Motor neuron (in vitro differentiated cells): ENCODE measurements around the gene MYL6B. TPM values are rescaled to one million over a fixed set of nuclear protein-coding genes. Genes with fewer than 3 reads are reported as not detected.
"Not testable (repeated sequence)": the region's sequence is repeated elsewhere in the genome, so short reads cannot be mapped to it uniquely, and the experiment has no call there.

Source experiments
- ATAC-seq, 8 experiments: fragments of 200-7000 bp; cut with Tn5 transposase; replicated peaks in 6 of 8; 2 replicates each; pipeline ENCODE4 v1.8.0; 2021; ENCODE audit warnings: mild to moderate bottlenecking in 8 of 8, moderate library complexity in 8 of 8
- H3K27ac ChIP-seq, 2 donors: fragments of 250-450 bp; sonication (Bioruptor Pico); 2 replicates each; pipeline ENCODE4 v1.9.0; 2021; ENCODE audit warnings: antibody characterized with exemption in 2 of 2, mild to moderate bottlenecking in 2 of 2, moderate library complexity in 1 of 2
- H3K4me1 ChIP-seq, 2 donors: fragments of 250-450 bp; sonication (Bioruptor Pico); replicated peaks in 1 of 2; 2 replicates each; pipeline ENCODE4 v1.6.1; 2021; ENCODE audit warnings: antibody characterized with exemption in 2 of 2, mild to moderate bottlenecking in 2 of 2, moderate library complexity in 1 of 2
- H3K4me3 ChIP-seq, 5 donors: fragments of 250-450 bp; sonication (Bioruptor Pico); 2 replicates each; pipeline ENCODE4 v1.9.0; 2021; ENCODE audit warnings: antibody characterized with exemption in 5 of 5, mild to moderate bottlenecking in 5 of 5, moderate library complexity in 4 of 5
- WGBS, 10 experiments: fragments of 450-650 bp; shearing (Covaris generic); methylation state at CpG; one replicate each; pipeline ENCODE4 v1.0.0; 2022; 5-methylcytosine and 5-hydroxymethylcytosine counted together
- in situ Hi-C, 9 experiments: fragments of 400-800 bp; cut with MboI; loops; one replicate each; pipeline ENCODE4 v1.15.0; 2021; ENCODE audit warnings: low sequenced_read_pairs in 9 of 9, low pct_unique_long_range_greater_than_20kb in 2 of 9; ENCODE audit not compliant: unreplicated experiment in 9 of 9
- total RNA-seq, 8 experiments: library from RNA; unstranded; fragments of 300-600 nt; gene quantifications; 2 replicates each; pipeline versions ENCODE4 v1.2.3 to v1.2.4, GENCODE V29; 2022

MYL6B gene
- total RNA-seq, 8 experiments from 2014 or later, result 61.3 to 217 (median 142) TPM

DNA sequence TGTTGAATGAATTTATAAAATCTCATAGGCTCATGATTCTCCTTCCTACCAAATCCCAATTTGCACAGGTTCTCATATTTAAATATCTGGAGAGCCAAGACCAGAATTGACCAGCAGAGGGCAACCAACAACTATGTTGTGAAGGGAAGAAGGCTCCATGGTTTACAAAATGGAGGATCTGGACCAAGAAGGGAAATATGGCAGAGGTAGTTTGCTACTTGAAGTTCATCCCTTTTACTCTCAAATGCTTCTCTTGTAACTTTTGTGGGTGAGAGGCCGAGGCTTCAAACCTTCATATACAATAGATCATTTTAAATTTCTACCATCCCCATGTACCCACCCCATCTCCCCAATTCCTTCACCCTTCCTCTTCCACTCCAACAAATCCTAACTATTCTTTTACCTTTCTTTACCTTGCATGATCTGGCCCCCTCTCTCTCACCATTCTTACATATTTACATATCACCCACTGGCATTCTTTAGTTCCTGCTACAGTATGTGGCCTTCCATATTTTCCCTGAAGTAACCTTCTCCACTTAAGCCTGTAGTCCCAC is 40.7 kb downstream of the MYL6B start:
- H3K4me3 ChIP-seq, result no peak overlapping the region
- ATAC-seq, result peak in 2 of 8 experiments; percentile 1 to 3
- WGBS, 10 experiments, result 0 to 67% (median 0%) methylated on average over 1 of the region's 1 CpG; no CpG with 5 or more reads in 4 of the 10 experiments
- no peak overlapping the region for H3K27ac ChIP-seq
- H3K4me1 ChIP-seq, result peaks cover 0 to under 1% of the 10 kb centered on the region in 2 donors
- in situ Hi-C loops, result no loop called here

DNA sequence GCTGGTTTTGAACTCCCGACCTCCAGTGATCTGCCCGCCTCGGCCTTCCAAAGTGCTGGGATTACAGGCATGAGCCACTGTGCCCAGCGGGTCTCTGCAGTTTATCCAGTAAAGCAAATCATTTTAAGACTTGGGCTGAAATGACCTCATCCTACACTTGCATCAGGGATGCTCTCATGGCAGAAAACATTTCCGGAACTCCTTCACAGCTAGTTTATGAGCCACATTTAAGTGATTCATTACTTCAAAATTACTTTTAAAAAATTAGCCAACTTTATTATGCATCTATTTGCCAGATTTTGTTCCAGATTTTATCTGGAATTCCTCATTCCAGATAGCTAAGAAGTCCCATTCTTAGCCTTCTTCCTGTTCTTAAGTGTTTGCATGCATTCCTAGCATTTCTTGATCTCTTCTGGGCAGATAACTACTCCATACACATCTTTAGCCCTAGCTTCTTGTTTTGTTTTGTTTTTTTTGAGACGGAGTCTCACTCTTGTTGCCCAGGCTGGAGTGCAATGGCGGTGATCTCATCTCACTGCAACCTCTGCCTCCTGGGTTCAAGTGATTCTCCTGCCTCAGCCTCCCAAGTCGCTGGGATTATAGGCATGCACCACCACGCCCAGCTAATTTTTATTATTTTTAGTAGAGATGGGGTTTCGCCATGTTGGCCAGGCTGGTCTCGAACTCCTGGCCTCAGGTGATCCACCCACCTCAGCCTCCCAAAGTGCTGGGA is 44.6 kb downstream of the MYL6B start:
- H3K4me3 ChIP-seq, H3K27ac ChIP-seq, in situ Hi-C loops, H3K4me1 ChIP-seq: not testable (repeated sequence)
- ATAC-seq, result peak in 4 of 8 experiments; percentile 47 to 75 (median 60)
- WGBS, 10 experiments, result 0 to 100% (median 81%) methylated on average over 1 to 10 of the region's 11 CpGs

DNA sequence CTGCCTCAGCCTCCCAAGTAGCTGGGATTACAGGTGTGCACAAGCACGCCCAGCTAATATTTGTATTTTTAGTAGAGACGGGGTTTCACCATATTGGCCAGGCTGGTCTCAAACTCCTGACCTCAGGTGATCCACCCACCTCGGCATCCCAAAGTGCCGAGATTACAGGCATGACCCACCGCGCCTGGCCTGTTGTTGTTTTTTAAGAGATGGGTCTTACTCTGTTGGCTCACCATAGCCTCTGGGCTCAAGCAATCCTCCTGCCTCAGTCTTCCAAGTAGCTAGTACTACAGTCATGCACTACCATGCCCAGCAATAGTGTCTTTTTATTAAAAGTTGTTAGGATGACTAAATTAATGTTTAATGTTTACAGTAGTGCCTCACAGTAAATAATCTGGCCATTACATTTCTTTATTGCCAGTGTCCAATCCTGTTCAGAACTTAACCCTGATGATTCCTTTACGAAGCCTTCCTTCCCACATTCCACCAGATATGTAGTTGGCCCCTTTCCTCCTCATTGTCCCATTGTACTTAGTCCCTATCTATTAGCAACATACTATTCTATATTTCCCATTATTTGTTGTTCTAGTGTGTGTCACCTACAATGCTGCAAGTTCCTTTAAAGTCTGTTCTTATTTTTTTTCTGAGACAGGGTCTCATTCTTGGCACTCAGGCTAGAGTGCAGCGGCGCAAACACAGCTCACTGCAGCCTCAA is 45.7 kb downstream of the MYL6B start:
- Histone ChIP-seq H3K4me3 (no peak overlapping the region), H3K27ac (no peak overlapping the region), H3K4me1 (no peaks in the 10 kb centered on the region)
- in situ Hi-C loops, result no loop called here
- WGBS, 10 experiments, result 67 to 100% (median 89%) methylated on average over 1 to 6 of the region's 9 CpGs; no CpG with 5 or more reads in 1 of the 10 experiments
- ATAC-seq, result no peak

DNA sequence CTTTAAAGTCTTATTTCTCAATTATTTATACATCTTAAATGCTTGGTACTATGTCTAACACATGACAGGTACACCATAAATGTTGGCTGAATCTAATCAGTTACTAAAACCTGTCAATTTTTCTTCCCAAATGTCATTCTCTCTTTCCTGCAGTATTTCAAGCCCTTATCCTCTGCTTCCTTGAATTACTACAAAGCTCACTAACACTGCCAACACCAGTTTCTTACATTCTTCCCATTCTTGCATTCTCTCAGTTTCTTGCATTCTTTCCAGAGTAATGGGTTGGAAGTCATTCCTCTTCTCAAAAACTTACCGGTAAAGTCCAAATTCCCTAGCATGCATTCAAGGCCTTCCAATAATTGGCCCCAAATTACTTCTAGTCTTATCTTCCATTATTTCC is 46.4 kb downstream of the MYL6B start:
- H3K27ac ChIP-seq, result no peak overlapping the region
- no peak for ATAC-seq
- WGBS, 10 experiments, result 13 to 100% (median 82%) methylated on average over 1 of the region's 1 CpG
- no peaks in the 10 kb centered on the region for H3K4me1 ChIP-seq
- in situ Hi-C loops, result no loop called here
- no peak overlapping the region for H3K4me3 ChIP-seq

DNA sequence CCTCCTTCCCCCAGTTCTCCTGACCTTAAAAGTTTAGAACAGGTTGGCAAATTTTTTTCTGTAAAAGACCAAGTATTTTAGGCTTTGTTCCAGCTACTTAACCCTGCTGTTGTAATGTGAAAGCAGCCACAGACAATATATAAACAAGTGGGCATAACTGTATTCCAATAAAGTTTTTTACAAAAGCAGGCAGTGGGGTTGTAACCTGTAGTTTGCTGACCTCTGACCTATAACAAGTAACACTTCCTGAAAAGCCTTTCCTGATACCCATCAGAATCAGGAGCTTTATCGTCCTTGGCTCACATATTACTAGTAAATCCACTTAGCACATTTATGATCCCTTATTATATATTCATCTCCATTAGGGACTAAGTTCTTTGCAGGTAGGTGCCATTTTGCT is 50.0 kb downstream of the MYL6B start:
- in situ Hi-C loops, result no loop called here
- no peak for ATAC-seq
- WGBS, 10 experiments, result 0 to 100% (median 87%) methylated on average over 1 of the region's 1 CpG; no CpG with 5 or more reads in 2 of the 10 experiments
- no peaks in the 10 kb centered on the region for H3K4me1 ChIP-seq
- no peak overlapping the region for H3K27ac ChIP-seq
- no peak overlapping the region for H3K4me3 ChIP-seq

DNA sequence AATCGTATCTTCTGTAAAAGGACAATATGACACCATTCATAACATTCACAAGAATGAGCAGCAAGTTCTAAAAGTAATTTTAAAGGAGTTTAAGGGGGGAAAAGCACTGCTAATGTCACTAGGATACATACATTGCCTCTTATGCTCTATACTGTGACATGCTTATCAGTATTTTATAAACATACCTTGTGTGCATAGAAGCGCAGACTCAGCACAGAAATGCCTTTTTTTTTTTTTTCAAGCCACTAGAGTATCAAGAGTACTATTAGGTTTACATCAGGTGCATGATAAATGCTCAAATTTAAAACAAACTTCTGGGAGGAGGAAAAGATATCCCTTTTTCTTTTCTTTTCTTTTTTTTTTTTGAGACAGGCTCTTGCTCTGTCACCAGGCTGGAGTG is 50.5 kb downstream of the MYL6B start:
- no peak overlapping the region for H3K4me3 ChIP-seq
- no peak for ATAC-seq
- WGBS, 10 experiments, result 29 to 100% (median 85%) methylated on average over 1 to 2 of the region's 2 CpGs; no CpG with 5 or more reads in 1 of the 10 experiments
- H3K27ac ChIP-seq, result no peak overlapping the region
- no peaks in the 10 kb centered on the region for H3K4me1 ChIP-seq
- in situ Hi-C loops, result no loop called here

DNA sequence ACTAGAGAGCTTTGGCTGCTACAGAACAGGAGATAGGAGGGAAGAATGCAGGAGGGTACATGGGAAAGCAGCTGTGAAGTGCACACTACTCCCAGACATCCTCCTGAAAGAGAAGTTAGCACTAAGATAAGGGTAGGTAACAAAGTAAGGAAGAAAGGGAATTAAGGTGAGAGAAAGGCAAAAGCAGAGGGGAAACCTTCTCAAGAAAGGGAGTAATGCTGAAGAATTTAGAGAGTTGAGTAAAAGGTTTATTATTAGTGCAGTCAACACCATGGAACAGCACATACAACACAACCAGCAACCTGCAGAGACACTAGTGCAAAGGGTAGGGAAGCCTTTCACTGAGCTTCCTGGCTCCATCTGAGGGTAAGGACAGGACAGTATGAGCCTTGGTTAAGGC is 51.9 kb downstream of the MYL6B start:
- ATAC-seq, result no peak
- no peak overlapping the region for H3K27ac ChIP-seq
- H3K4me1 ChIP-seq, result no peaks in the 10 kb centered on the region
- no peak overlapping the region for H3K4me3 ChIP-seq
- in situ Hi-C loops, result no loop called here

DNA sequence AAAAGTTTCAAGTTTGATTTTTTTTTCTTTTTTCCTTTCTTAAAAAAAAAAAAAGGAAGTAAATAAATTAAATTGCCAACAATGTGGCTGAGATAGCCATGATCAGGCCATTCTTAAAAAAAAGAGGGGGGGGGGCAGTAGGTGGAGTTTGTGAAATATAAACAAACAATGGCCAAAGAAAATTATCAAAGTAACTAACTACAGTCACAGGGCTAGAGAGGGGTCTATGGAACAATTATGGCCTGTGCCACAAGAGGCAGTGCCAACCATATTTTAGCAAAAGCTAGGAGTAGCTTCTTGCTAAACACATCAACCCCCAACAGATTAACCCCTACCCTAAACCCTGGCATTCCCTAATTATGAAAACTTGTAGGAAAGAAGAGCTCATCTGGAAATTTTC is 53.1 kb downstream of the MYL6B start:
- ATAC-seq, result peak in 1 of 8 experiments; percentile 55
- in situ Hi-C loops, result no loop called here
- no peaks in the 10 kb centered on the region for H3K4me1 ChIP-seq

DNA sequence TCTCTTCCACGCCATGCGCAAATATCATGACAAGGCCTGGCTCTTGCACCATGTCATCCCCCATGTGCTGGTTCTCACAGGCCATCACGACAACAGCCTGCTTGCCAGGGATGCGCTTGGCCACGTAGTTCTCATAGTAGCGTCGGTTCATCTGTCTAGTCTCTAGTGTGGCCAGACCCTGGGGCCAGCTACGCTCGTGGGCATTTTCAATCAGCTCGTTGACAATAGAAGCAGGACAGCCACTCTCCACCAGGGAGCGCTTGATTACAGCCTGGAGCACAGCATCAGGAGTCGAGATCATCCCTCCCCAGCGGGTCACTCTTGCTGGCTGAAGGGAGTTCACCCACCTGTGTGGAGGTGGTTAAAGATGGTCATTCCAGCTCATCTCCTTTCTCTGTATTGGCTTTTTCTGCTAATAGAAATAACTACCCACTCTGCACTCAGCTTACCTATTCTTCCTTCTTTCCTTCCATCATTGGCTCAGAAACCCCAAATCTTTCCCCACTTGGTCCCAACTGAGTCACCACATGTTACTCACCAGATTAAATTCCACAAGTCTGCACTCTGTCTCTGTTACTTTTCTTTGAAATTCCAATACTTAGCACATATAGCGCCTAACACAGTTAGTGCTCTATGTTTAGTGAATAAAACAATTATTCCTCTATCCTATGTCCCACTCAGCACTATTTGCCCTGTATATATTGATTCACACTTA is 54.2 kb downstream of the MYL6B start:
- 27 to 100% (median 62%) methylated on average over 1 to 14 of the region's 14 CpGs; no CpG with 5 or more reads in 1 of the 10 experiments for WGBS, 10 experiments
- ATAC-seq, result peak; percentile 77 to 92 (median 87)
- H3K4me1 ChIP-seq, result no peaks in the 10 kb centered on the region
- in situ Hi-C loops, result no loop called here
- H3K27ac ChIP-seq, result no peak overlapping the region
- H3K4me3 ChIP-seq, result no peak overlapping the region

More for the DNA sequence above, 53.1 kb downstream of the MYL6B start:
- Histone ChIP-seq H3K27ac (no peak overlapping the region), H3K4me3 (no peak overlapping the region)

Other genes starting within 250 kb of the MYL6B start
- 10 to 100 TPM; 20.1 to 44.4 (median 31.7) TPM for gene PYM1, start 224.7 kb upstream of the MYL6B start, total RNA-seq
- gene DGKA, start 221.4 kb upstream of the MYL6B start, total RNA-seq, result 10 to 100 TPM in 4 of 8 experiments, 1 to 10 TPM in 4; 3.4 to 63.0 (median 9.2) TPM
- 10 to 100 TPM in 1 of 8 experiments, 1 to 10 TPM in 6, under 1 TPM in 1; 0.86 to 14.4 (median 1.7) TPM for gene PMEL, start 186.5 kb upstream of the MYL6B start, total RNA-seq
- 10 to 100 TPM in 4 of 8 experiments, 1 to 10 TPM in 4; 6.0 to 43.0 (median 15.8) TPM for gene CDK2, start 185.8 kb upstream of the MYL6B start, total RNA-seq
- gene RAB5B, start 178.5 kb upstream of the MYL6B start, total RNA-seq, result 10 to 100 TPM; 56.3 to 95.6 (median 76.0) TPM
- 10 to 100 TPM; 10.4 to 23.0 (median 17.0) TPM for gene SUOX, start 155.3 kb upstream of the MYL6B start, total RNA-seq
- 1 to 10 TPM; 1.4 to 8.6 (median 6.4) TPM for gene IKZF4, start 131.5 kb upstream of the MYL6B start, total RNA-seq
- gene RPS26, start 110.7 kb upstream of the MYL6B start, total RNA-seq, result 1,000 to 10,000 TPM in 1 of 8 experiments, 100 to 1,000 TPM in 7; 282 to 1,536 (median 616) TPM
- gene ERBB3, start 72.4 kb upstream of the MYL6B start, total RNA-seq, result 1 to 10 TPM in 7 of 8 experiments, under 1 TPM in 1; 0.63 to 7.2 (median 2.1) TPM
- 100 to 1,000 TPM in 4 of 8 experiments, 10 to 100 TPM in 4; 60.8 to 254 (median 99.3) TPM for gene PA2G4, start 48.0 kb upstream of the MYL6B start, total RNA-seq
- 1,000 to 10,000 TPM; 2,948 to 7,132 (median 5,415) TPM for gene RPL41, start 36.0 kb upstream of the MYL6B start, total RNA-seq
- gene ZC3H10, start 34.3 kb upstream of the MYL6B start, total RNA-seq, result 10 to 100 TPM in 3 of 8 experiments, 1 to 10 TPM in 5; 5.8 to 11.7 (median 8.0) TPM
- gene ESYT1, start 24.3 kb upstream of the MYL6B start, total RNA-seq, result 10 to 100 TPM; 13.4 to 54.6 (median 44.2) TPM
- gene MYL6, start 5.8 kb downstream of the MYL6B start, total RNA-seq, result 1,000 to 10,000 TPM; 1,063 to 2,469 (median 1,244) TPM
- 100 to 1,000 TPM in 1 of 8 experiments, 10 to 100 TPM in 7; 18.1 to 110 (median 77.9) TPM for gene SMARCC2, start 36.9 kb downstream of the MYL6B start, total RNA-seq
- 10 to 100 TPM; 28.9 to 62.1 (median 41.7) TPM for gene RNF41, start 69.3 kb downstream of the MYL6B start, total RNA-seq
- 10 to 100 TPM; 22.1 to 61.7 (median 51.1) TPM for gene NABP2, start 71.8 kb downstream of the MYL6B start, total RNA-seq
- 1 to 10 TPM in 3 of 8 experiments, under 1 TPM in 3, not detected in 2; 0.49 to 2.6 (median 1.1) TPM for gene SLC39A5, start 77.5 kb downstream of the MYL6B start, total RNA-seq
- gene ANKRD52, start 105.8 kb downstream of the MYL6B start, total RNA-seq, result 10 to 100 TPM in 6 of 8 experiments, 1 to 10 TPM in 2; 5.3 to 30.7 (median 12.0) TPM
- gene COQ10A, start 114.4 kb downstream of the MYL6B start, total RNA-seq, result 10 to 100 TPM in 7 of 8 experiments, 1 to 10 TPM in 1; 6.8 to 17.4 (median 14.3) TPM
- gene CS, start 147.7 kb downstream of the MYL6B start, total RNA-seq, result 100 to 1,000 TPM in 5 of 8 experiments, 10 to 100 TPM in 3; 66.8 to 208 (median 106) TPM
- 100 to 1,000 TPM; 102 to 231 (median 141) TPM for gene CNPY2, start 163.4 kb downstream of the MYL6B start, total RNA-seq
- 10 to 100 TPM; 20.3 to 97.3 (median 30.4) TPM for gene PAN2, start 181.4 kb downstream of the MYL6B start, total RNA-seq
- 1 to 10 TPM in 4 of 8 experiments, under 1 TPM in 4; 0.28 to 3.8 (median 1.1) TPM for gene IL23A, start 186.3 kb downstream of the MYL6B start, total RNA-seq
- 100 to 1,000 TPM in 3 of 8 experiments, 10 to 100 TPM in 5; 26.5 to 458 (median 72.4) TPM for gene STAT2, start 207.5 kb downstream of the MYL6B start, total RNA-seq
- under 1 TPM in 7 of 8 experiments, not detected in 1; 0.14 to 0.76 (median 0.36) TPM for gene APOF, start 210.3 kb downstream of the MYL6B start, total RNA-seq